Mesendoderm (in vitro differentiated cells): ENCODE results near the gene TDG. TPM values are rescaled to one million over a fixed set of nuclear protein-coding genes. Genes with fewer than 3 reads are reported as not detected.

Source experiments
- DNase-seq: peaks from one replicate; pipeline ENCODE4 v3.0.0; 2013
- H2AK5ac ChIP-seq: 2 replicates; pipeline ENCODE4 v1.6.1; 2013; ENCODE audit warnings: low read length, inconsistent platforms
- H2BK120ac ChIP-seq: 2 replicates; pipeline ENCODE4 v1.6.1; 2013; ENCODE audit warnings: low read depth, mild to moderate bottlenecking, low read length, moderate library complexity, mixed read lengths
- H2BK15ac ChIP-seq: replicated peaks from 2 replicates; pipeline ENCODE4 v1.6.1; 2013; ENCODE audit warnings: low read depth, mild to moderate bottlenecking, moderate library complexity
- H2BK5ac ChIP-seq: 2 replicates; pipeline ENCODE4 v1.6.1; 2013; ENCODE audit warnings: low read length, inconsistent platforms
- H3K18ac ChIP-seq: 2 replicates; pipeline ENCODE4 v1.6.1; 2013; ENCODE audit warnings: mild to moderate bottlenecking, low read length, mixed read lengths
- H3K23ac ChIP-seq: one replicate; pipeline ENCODE4 v1.6.1; 2013; ENCODE audit warnings: low read length
- H3K27ac ChIP-seq: 2 replicates; pipeline ENCODE4 v1.5.1; 2013; ENCODE audit warnings: low read depth, mild to moderate bottlenecking, inconsistent platforms, low read length, moderate library complexity
- H3K27me3 ChIP-seq: 2 replicates; pipeline ENCODE4 v1.6.1; 2013; ENCODE audit warnings: low read length, control low read depth, mild to moderate bottlenecking, inconsistent platforms; ENCODE audit not compliant: insufficient read depth, poor library complexity
- H3K36me3 ChIP-seq: 2 replicates; pipeline ENCODE4 v1.6.1; 2013; ENCODE audit warnings: low read length, inconsistent platforms; ENCODE audit not compliant: control insufficient read depth, insufficient read depth
- H3K4ac ChIP-seq: one replicate; pipeline ENCODE4 v1.6.1; 2013; ENCODE audit warnings: low read depth, mild to moderate bottlenecking, low read length, moderate library complexity
- H3K4me1 ChIP-seq: 2 replicates; pipeline ENCODE4 v1.6.1; 2013; ENCODE audit warnings: low read depth, low read length, inconsistent platforms; ENCODE audit not compliant: control insufficient read depth
- H3K4me2 ChIP-seq: 2 replicates; pipeline ENCODE4 v1.6.1; 2013; ENCODE audit warnings: low read length
- H3K4me3 ChIP-seq: 2 replicates; pipeline ENCODE4 v1.5.1; 2013; ENCODE audit warnings: mild to moderate bottlenecking, low read length
- H3K56ac ChIP-seq: one replicate; pipeline ENCODE4 v1.6.1; 2013; ENCODE audit warnings: low read length
- H3K79me1 ChIP-seq: 2 replicates; pipeline ENCODE4 v1.6.1; 2013; ENCODE audit warnings: low read length, inconsistent platforms
- H3K79me2 ChIP-seq: 2 replicates; pipeline ENCODE4 v1.6.1; 2013; ENCODE audit warnings: mild to moderate bottlenecking, low read length; ENCODE audit not compliant: control insufficient read depth, insufficient read depth
- H3K9ac ChIP-seq: 2 replicates; pipeline ENCODE4 v1.6.1; 2013; ENCODE audit warnings: low read length, inconsistent platforms
- H4K5ac ChIP-seq: one replicate; pipeline ENCODE4 v1.6.1; 2013; ENCODE audit warnings: low read length
- H4K8ac ChIP-seq: one replicate; pipeline ENCODE4 v1.6.1; 2013; ENCODE audit warnings: low read depth, mild to moderate bottlenecking, control low read depth, low read length, moderate library complexity
- WGBS: extraction: QIAGEN DNeasy Blood & Tissue Kit; methylation state at CpG from one replicate; pipeline ENCODE4 v1.1.7; 2013; ENCODE audit warnings: low lambda C conversion rate, missing lambda C conversion rate; ENCODE audit not compliant: insufficient coverage; ENCODE audit errors: extremely low coverage; 5-methylcytosine and 5-hydroxymethylcytosine counted together
- polyA plus RNA-seq, 2 experiments: library from polyadenylated mRNA; stranded (reverse); fragments of 200-250 nt; gene quantifications; one replicate each; pipeline ENCODE4 v1.2.3, GENCODE V29; 2013

The TDG gene
- polyA plus RNA-seq (2013, experiment 1 of 2), result 134 TPM
- polyA plus RNA-seq (2013, experiment 2 of 2), result 138 TPM

- H4K5ac ChIP-seq, result peak within 1 kb of the TSS; percentile 7
- peaks cover 3% of the 10 kb centered on the region for H3K79me1 ChIP-seq
- H2BK15ac ChIP-seq, result no peak within 1 kb of the TSS
- peak within 1 kb of the TSS; percentile 78 for H3K4me2 ChIP-seq
- H3K18ac ChIP-seq, result peak within 1 kb of the TSS; percentile 93
- H3K27ac ChIP-seq, result peak within 1 kb of the TSS; percentile 85
- no peaks in the 10 kb centered on the region for H3K36me3 ChIP-seq
- peak within 1 kb of the TSS; percentile 98 for H3K9ac ChIP-seq
- no peaks in the 10 kb centered on the region for H3K4me1 ChIP-seq
- no CpG with 5 or more reads among the region's 64 CpGs for WGBS
- no peak within 1 kb of the TSS for H3K23ac ChIP-seq
- H2BK5ac ChIP-seq, result peak within 1 kb of the TSS; percentile 47
- H3K4ac ChIP-seq, result peak within 1 kb of the TSS; percentile 98
- peak; percentile 99 for DNase-seq
- H3K79me2 ChIP-seq, result peaks cover 54% of the 10 kb centered on the region
- peak within 1 kb of the TSS; percentile 94 for H2BK120ac ChIP-seq
- H2AK5ac ChIP-seq, result peak within 1 kb of the TSS; percentile 28
- H3K4me3 ChIP-seq, result peak within 1 kb of the TSS; percentile 93
- no peaks in the 10 kb centered on the region for H3K27me3 ChIP-seq
- H3K56ac ChIP-seq, result peak within 1 kb of the TSS; percentile 96
- H4K8ac ChIP-seq, result peak within 1 kb of the TSS; percentile 91
Measured at GRCh38 chr12:103965590-103966504, at the start of gene TDG. Gene TDG, plus strand, starts transcription at chr12:103965872. Its CDS starts 166 bp downstream, at chr12:103966038.

GRCh38 chr12:103917873-103918272, 47.8 kb upstream of the TDG start:
- Histone ChIP-seq H3K18ac (no peak overlapping the region), H3K9ac (no peak overlapping the region), H4K8ac (no peak overlapping the region), H2BK15ac (no peak overlapping the region), H2BK5ac (no peak overlapping the region), H3K56ac (no peak overlapping the region), H3K4ac (no peak overlapping the region), H3K79me1 (no peaks in the 10 kb centered on the region), H3K79me2 (no peaks in the 10 kb centered on the region), H3K4me2 (no peak overlapping the region), H2BK120ac (no peak overlapping the region), H2AK5ac (no peak overlapping the region), H3K4me1 (no peaks in the 10 kb centered on the region), H3K23ac (no peak overlapping the region), H4K5ac (no peak overlapping the region), H3K27ac (no peak overlapping the region), H3K36me3 (no peaks in the 10 kb centered on the region), H3K4me3 (no peak overlapping the region), H3K27me3 (no peaks in the 10 kb centered on the region)
- WGBS, result no CpG with 5 or more reads among the region's 3 CpGs
- DNase-seq, result no peak

GRCh38 chr12:103924761-103925641, 40.7 kb upstream of the TDG start:
- no peaks in the 10 kb centered on the region for H3K27me3 ChIP-seq
- H2BK120ac ChIP-seq, result no peak overlapping the region
- H4K8ac ChIP-seq, result no peak overlapping the region
- no peak overlapping the region for H3K4ac ChIP-seq
- WGBS, result no CpG with 5 or more reads among the region's 9 CpGs
- H2AK5ac ChIP-seq, result no peak overlapping the region
- H3K23ac ChIP-seq, result no peak overlapping the region
- H3K9ac ChIP-seq, result no peak overlapping the region
- no peak overlapping the region for H4K5ac ChIP-seq
- no peak overlapping the region for H3K4me2 ChIP-seq
- no peaks in the 10 kb centered on the region for H3K4me1 ChIP-seq
- no peaks in the 10 kb centered on the region for H3K36me3 ChIP-seq
- no peak overlapping the region for H3K4me3 ChIP-seq
- no peak overlapping the region for H3K56ac ChIP-seq
- no peak overlapping the region for H3K18ac ChIP-seq
- no peak overlapping the region for H2BK15ac ChIP-seq
- H3K79me1 ChIP-seq, result no peaks in the 10 kb centered on the region
- H3K79me2 ChIP-seq, result no peaks in the 10 kb centered on the region
- peak; percentile 47 for DNase-seq
- no peak overlapping the region for H2BK5ac ChIP-seq
- no peak overlapping the region for H3K27ac ChIP-seq

GRCh38 chr12:103928682-103929045, 37.0 kb upstream of the TDG start:
- no CpG with 5 or more reads among the region's 12 CpGs for WGBS
- H3K4ac ChIP-seq, result no peak overlapping the region

GRCh38 chr12:103929046-103929783, 36.5 kb upstream of the TDG start:
- H2BK120ac ChIP-seq, result peak overlapping the region; percentile 74
- H2AK5ac ChIP-seq, result no peak overlapping the region
- DNase-seq, result peak; percentile 96
- H3K56ac ChIP-seq, result peak overlapping the region; percentile 92
- no peak overlapping the region for H2BK15ac ChIP-seq
- no peak overlapping the region for H4K8ac ChIP-seq
- peak overlapping the region; percentile 60 for H2BK5ac ChIP-seq
- H3K18ac ChIP-seq, result peak overlapping the region; percentile 89
- peak overlapping the region; percentile 72 for H3K4me3 ChIP-seq
- no peaks in the 10 kb centered on the region for H3K36me3 ChIP-seq
- WGBS, result no CpG with 5 or more reads among the region's 37 CpGs
- peak overlapping the region; percentile 66 for H3K27ac ChIP-seq
- H3K4me2 ChIP-seq, result peak overlapping the region; percentile 51
- no peak overlapping the region for H4K5ac ChIP-seq
- H3K23ac ChIP-seq, result no peak overlapping the region
- no peaks in the 10 kb centered on the region for H3K79me1 ChIP-seq
- peaks cover 36% of the 10 kb centered on the region for H3K79me2 ChIP-seq
- H3K27me3 ChIP-seq, result no peaks in the 10 kb centered on the region
- no peak overlapping the region for H3K4ac ChIP-seq
- no peaks in the 10 kb centered on the region for H3K4me1 ChIP-seq
- peak overlapping the region; percentile 87 for H3K9ac ChIP-seq

More at GRCh38 chr12:103928682-103929045, 37.0 kb upstream of the TDG start:
- H3K27me3 ChIP-seq, result no peaks in the 10 kb centered on the region
- H2BK120ac ChIP-seq, result peak overlapping the region; percentile 74
- H4K8ac ChIP-seq, result no peak overlapping the region
- H3K23ac ChIP-seq, result no peak overlapping the region
- H2AK5ac ChIP-seq, result no peak overlapping the region
- peaks cover 31% of the 10 kb centered on the region for H3K79me2 ChIP-seq
- no peaks in the 10 kb centered on the region for H3K79me1 ChIP-seq
- no peak overlapping the region for H2BK15ac ChIP-seq
- H3K4me2 ChIP-seq, result peak overlapping the region; percentile 51
- H2BK5ac ChIP-seq, result no peak overlapping the region
- H4K5ac ChIP-seq, result no peak overlapping the region
- H3K36me3 ChIP-seq, result no peaks in the 10 kb centered on the region
- H3K4me1 ChIP-seq, result no peaks in the 10 kb centered on the region
- peak overlapping the region; percentile 72 for H3K4me3 ChIP-seq
- no peak for DNase-seq
- peak overlapping the region; percentile 92 for H3K56ac ChIP-seq
- no peak overlapping the region for H3K18ac ChIP-seq
- no peak overlapping the region for H3K27ac ChIP-seq
- peak overlapping the region; percentile 87 for H3K9ac ChIP-seq
